GM21423 (cell line): ENCODE data around the gene MINDY2.
A peak's percentile ranks its signal among the peaks of the same experiment; 100 is the strongest.

Source experiments
- ATAC-seq: cut with Tn5 transposase; IDR thresholded peaks from one replicate; pipeline ENCODE4 v1.9.1; 2021; ENCODE audit warnings: mild to moderate bottlenecking, moderate library complexity; ENCODE audit not compliant: unreplicated experiment

The MINDY2 gene

DNA sequence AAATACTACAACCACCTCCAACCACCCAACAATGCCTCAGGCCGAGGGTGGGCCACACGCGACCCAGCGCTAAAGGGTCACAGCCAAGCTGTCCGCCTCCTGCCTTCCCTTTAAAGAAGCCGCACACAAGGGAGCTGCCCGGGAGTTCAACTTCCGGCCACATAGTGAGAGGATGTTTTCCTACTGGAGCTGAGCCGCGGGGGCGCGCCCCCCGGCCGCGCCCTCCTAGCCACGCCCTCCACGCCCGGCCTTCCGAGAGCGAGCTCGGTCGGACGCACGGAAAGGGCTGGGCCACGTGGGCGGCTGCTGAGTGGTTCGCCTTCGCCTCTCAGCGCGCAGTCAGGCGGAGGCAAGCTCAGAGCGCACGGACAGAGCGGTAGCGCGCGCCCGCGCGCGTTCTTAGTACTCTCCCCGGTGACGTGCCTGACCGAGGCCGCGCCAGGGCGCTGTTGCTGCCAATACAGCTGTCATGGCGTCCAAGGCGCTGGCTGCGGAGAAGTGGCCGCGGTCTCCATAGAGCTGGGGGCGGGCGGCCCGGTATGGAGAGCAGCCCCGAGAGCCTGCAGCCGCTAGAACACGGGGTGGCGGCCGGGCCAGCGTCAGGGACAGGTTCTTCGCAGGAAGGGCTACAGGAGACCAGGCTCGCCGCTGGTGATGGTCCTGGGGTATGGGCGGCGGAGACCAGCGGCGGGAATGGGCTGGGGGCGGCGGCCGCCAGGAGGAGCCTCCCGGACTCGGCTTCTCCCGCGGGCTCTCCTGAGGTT, at the start of gene MINDY2:
Gene MINDY2 (plus strand): TSS at position 446 of the 764 bp plus-strand sequence. CDS start 94 bp downstream, at position 540.
- ATAC-seq: peak; percentile 91

GRCh38 chr15:58724466-58724865, 46.6 kb upstream of the MINDY2 start:
- peak; percentile 84 for ATAC-seq

DNA sequence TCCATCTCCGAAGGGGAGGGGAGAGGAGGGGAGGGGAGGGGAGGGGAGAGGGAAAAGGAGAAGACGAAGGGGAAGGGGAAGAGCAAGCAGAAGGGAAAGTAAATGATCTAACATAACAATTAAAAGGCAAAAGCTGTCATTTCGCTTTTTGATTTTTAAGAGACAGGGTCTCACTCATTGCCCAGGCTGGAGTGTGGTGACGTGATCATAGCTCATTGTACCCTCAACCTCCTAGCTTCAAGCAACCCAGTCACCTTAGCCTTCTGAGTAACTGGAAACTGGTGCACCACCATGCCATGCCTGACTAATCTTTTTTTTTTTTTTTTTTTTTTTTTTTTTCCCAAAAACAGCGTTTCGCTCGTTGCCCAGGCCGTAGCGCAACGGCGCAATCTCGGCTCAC, 44.2 kb upstream of the MINDY2 start:
- ATAC-seq: no peak

DNA sequence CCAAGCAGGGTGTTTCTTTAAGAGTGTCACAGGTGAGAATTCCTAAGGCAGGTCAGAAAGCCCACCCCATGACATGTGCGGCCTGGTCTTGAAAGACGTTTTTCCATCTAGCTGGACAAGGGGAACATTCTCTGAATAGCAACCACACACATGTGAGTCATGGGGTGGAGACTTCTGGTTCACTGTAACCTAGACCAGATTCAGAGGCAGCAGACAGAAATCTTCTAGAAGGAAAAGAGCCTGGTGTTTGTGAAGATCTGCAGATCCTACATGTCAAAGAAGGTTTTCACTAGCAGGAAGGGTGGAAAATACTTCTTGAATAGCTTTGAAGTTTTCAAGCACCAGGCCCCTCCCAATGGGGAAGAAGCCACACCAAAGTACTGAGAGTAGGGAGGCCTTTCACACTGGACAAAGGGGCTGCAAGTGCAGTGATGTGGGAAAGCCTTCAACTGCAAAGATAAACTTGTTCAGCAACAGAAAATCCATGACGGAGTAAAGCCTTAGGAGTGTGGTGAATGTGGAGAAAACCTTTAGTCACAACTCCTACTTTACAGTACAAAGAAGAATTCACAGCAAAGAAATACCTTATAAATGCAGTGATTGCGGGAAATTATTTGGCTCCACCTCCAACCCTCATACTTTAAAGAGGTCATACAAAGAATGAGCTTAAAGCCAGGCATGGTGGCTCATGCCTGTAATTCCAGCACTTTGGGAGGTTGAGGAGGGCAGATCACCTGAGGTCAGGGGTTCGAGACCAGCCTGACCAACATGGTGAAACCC, 39.2 kb upstream of the MINDY2 start:
- no peak for ATAC-seq

DNA sequence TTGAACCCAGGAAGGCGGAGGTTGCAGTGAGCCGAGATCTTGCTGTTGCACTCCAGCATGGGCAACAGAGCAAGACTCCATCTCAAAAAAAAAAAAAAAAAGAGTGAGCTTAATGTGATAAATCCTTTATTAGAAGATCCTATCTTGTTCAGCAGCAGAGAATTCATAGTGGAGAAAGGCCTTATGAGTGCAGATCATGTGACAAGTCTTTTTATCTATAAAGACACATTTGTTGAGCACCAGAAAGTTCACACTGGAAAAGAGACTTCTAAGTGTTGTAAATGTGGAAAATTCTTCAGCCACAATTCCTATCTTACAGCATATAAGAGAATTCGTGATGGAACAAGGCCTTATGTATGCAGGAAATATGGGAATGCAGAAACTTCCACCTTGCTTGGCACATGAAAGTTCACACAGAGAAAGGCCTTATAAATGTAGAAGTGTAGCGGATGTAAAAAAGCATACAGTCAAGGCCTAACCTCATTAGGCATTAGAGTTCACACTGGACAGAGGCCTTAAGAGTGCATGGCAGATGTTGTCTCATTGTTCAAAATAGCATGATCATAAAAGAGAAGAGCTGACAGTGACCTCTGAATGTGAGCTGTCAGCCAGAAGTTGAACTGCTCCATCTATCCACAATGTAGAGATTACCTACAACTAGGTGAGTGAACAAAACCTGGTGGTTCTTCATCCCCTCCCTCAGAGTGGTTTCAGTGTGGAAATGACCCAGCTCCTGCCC, 38.3 kb upstream of the MINDY2 start:
- no peak for ATAC-seq

DNA sequence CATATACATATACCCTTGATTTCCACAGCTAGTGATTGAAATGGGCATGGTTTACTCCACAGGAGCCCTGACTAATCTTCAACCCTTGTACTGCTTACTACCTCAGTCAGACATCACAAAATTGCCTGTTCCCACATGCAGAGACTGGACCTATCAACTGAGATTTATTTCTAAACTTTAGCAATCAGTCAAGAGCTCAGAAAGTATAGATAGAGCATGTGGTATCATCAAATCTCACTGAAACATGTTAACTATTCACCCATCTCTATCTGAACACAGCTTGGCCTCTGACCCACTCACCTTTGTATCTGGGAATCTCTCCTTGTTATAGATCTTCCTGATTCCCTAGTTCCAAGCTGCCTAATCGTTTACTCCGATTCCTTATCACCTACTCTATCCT, 36.2 kb upstream of the MINDY2 start:
- ATAC-seq: no peak

- ATAC-seq: no peak
Observed at GRCh38 chr15:58736018-58736643, 35.0 kb upstream of the MINDY2 start.

DNA sequence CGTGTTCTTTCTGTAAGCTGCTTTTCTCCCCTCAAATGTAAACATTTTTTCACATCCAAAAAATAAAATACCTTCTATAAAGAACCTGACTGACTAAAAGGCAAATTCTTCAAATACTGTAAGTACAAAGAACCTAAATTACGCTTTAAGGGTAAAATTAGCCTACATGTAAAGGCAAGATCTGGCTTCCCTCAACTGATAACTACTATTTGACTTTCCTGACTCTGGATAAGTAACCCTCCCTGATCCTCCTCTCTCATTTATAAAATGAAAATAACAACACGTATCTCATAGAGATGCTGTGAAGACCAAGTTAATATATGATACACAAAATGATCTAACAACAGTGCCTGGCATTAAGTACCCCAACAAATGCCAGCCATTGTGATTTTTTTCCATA, 33.8 kb upstream of the MINDY2 start:
- no peak for ATAC-seq

DNA sequence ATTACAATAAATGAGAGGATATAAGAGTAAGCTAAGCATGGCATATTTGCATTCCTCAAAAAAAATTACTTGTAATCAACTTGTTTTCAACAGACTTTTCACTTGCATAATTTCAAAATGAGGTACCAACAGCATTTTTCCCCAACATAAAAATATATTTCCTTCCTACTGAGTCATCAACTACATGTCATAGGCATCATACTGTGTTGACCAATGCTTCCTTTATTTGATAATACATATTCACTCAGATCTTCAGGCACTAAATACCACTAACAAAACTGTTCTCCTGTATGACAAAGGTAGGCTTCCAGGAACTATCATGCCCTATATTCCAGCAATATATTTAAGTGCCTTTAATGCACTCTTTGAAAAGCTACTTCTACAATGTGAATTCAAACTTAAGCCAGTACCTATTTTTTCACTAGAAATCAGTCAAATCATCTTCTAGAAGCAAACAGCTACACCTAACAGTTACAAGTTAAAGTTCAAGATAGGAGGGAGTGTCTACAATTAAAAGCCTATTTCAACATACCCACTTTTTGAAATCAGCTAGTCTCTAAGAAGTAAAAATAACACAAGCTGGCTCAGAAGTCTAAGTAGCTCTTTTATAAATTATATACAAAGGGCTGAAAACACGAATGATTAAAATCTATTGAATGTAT, 32.9 kb upstream of the MINDY2 start:
- no peak for ATAC-seq

DNA sequence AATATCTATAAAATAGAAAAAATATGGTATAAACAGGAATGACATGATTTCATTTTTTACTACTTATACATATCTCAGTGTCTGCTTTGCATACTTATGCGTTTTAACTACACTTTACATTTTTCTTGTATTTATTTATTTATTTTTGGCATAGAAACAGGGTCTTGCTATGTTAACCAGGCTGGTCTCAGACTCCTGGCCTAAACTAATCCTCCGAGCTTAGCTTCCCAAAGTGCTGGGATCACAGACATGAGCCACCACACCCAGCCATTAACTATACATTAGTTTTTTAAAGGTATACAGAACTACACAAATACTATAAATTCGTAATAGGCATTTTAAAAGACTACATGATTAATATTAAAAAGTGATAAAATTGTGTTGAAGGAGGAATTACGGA, 30.7 kb upstream of the MINDY2 start:
- ATAC-seq: no peak

DNA sequence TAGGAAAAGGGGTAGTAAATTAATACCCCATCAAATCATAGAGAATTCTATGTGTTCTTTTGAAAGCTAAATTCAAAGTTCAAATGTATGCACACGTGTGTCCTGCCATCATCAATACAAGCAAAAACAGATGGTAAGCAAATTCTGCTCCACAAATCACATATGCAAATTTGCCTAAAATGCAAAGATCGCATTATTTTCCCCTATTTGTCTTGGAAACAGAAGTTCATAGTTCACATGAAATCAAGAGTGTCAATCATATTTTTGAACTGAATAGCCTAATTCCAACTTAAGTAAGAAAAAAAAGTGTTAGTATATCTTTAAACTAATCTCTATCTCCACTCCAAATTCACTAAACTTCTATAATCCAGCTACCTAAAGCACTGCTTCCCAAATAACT, 30.1 kb upstream of the MINDY2 start:
- ATAC-seq: no peak

- ATAC-seq: no peak
Observed at GRCh38 chr15:58742022-58742813, 28.9 kb upstream of the MINDY2 start.

DNA sequence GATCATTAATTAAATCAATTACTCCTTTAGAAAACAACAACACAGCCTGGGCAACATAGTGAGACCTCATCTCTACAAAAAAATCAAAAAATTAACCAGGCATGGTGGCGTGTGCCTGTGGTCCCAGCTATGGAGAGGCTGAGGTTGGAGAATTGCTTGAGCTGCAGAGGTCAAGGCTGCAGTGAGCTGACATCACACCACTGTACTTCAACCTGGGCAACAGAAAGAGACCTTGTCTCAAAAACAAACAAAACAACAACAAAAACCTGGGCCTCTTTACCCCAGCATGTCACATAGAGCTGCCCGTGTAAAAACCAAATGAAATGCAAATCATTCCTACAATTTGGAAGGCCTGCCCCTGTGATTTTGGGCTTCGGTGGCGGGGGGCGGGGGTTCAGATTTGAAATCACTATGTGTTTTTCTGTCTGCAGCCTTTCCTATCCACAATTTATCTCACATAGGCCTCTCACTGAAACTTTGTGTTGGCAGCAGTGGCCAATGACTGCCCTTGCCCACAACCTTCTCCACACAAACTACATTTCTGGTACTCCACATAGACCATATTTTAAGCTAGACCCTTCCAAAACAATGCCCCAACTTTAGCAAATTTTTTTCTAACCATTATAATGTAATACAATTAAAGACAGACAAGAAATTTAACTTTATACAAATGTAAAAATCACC, 28.1 kb upstream of the MINDY2 start:
- no peak for ATAC-seq

DNA sequence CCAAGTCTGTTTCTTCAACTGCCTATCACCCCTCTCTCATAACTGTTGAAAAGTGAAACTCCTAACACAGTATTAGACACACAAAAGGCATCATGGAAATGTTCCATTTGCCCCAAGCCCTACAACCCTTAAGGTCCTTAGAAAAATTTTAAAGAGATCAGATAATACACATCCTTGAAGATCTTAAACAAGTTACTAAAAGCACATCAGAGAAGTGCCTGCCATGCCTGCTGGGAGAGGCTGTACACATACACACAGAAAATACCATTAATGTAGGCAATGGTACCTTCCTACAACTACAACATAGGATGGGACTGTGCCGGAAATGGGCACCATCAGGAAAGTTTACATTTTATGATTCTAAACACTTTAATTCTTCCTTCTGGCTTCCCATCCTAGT, 24.9 kb upstream of the MINDY2 start:
- no peak for ATAC-seq

DNA sequence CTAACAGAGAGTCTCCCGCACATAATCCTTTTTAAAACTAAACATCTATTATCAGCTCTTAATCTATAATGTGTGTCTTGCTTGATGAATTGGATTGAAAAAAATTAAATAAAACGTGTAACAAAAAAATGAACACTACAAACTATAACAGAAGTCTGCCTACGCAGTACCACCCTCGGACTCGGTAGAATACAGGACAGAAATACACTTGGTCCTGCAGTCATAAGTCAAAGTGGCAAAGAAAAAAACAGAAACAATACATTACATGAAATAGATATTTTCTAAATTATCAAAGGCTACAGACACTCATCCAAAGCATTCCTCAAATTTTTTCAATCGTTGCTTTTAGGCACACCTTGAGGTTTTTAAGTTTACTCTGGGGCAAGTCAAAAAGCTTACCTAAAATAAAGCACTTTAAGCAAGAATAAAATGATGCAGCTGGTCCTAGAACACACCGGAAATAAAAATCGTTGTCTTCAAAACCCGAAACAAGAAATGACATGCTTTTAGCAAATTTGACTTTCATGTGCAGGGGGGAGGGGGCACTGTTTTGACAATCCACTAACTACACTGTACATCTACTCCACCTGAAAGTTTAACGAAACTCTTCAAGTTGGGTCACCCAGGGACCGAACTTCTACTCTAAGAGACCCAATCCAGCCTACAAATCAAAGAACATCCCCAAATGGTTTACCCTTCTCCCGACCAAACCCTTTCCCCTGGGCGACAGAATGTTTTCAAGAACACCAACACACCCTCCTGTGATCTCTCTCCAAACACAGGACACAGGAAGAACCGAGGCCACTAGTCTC, 22.9 kb upstream of the MINDY2 start:
- ATAC-seq: no peak

- ATAC-seq: peak; percentile 36
Observed at GRCh38 chr15:58748852-58749531, 22.1 kb upstream of the MINDY2 start.

GRCh38 chr15:58749532-58750337, 21.4 kb upstream of the MINDY2 start, which contains the start of gene ADAM10:
ADAM10 (minus strand) TSS chr15:58749707; CDS start chr15:58749534, 173 bp downstream.
- peak; percentile 84 for ATAC-seq
